ENCODE results near the gene IL17RA.

DNA sequence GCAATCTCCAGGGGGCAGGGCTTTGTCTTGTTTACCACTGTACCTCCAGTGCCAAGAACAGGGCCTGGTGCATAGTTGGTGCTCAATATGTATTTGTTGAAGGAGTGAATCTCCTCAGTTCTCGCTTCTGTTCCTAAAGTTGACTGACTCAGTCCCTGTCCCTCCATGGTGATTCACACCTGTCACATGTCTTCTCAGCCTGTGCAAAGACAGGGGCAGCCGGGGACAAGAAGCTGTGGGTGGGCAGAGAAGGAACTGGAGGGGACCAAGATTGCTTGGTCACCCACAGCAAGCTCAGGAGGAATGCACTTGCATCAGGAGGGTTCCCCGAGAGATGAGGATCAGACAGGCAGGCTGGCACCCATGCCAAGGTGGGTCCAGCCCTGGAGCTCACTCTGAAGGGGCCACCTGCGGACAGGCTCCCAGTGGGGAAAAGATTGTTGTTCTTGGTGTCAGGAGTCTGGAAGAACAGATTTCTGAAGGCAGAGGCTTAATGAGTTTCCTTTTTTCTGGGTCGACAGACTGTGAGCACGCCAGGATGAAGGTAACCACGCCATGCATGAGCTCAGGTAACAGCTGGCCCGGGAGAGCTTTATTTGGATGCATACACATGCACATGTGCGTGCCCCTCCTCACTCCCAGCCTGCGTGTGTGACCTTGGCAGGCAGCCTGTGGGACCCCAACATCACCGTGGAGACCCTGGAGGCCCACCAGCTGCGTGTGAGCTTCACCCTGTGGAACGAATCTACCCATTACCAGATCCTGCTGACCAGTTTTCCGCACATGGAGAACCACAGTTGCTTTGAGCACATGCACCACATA lies 16.9 kb downstream of the IL17RA start:
- TF ChIP-seq, protein P1, sequence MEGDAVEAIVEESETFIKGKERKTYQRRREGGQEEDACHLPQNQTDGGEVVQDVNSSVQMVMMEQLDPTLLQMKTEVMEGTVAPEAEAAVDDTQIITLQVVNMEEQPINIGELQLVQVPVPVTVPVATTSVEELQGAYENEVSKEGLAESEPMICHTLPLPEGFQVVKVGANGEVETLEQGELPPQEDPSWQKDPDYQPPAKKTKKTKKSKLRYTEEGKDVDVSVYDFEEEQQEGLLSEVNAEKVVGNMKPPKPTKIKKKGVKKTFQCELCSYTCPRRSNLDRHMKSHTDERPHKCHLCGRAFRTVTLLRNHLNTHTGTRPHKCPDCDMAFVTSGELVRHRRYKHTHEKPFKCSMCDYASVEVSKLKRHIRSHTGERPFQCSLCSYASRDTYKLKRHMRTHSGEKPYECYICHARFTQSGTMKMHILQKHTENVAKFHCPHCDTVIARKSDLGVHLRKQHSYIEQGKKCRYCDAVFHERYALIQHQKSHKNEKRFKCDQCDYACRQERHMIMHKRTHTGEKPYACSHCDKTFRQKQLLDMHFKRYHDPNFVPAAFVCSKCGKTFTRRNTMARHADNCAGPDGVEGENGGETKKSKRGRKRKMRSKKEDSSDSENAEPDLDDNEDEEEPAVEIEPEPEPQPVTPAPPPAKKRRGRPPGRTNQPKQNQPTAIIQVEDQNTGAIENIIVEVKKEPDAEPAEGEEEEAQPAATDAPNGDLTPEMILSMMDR (IDR thresholded peaks at IDR 0.05), result no peak
- no peak for TF ChIP-seq POLR2AphosphoS5 (IDR thresholded peaks at IDR 0.05)

All from prostate gland (tissue), 2 donors.